Left lobe of liver (tissue), 2 donors: ENCODE measurements around the gene CSTF2. TPM values are rescaled to one million over a fixed set of nuclear protein-coding genes. Genes with fewer than 3 reads are reported as not detected.
"Not testable (repeated sequence)": the region's sequence is repeated elsewhere in the genome, so short reads cannot be mapped to it uniquely, and the experiment has no call there.

ENCODE experiments used
- ATAC-seq: fragments of 200-7000 bp; cut with Tn5 transposase; one replicate; pipeline ENCODE4 v1.9.1; 2020; ENCODE audit warnings: mild to moderate bottlenecking, moderate library complexity
- DNase-seq: peaks from one replicate; pipeline ENCODE4 v3.0.0-alpha.2; 2020; ENCODE audit warnings: low spot score
- total RNA-seq: library from RNA; stranded (reverse); gene quantifications from one replicate; pipeline ENCODE4 v1.2.1, GENCODE V29; 2021
- donor health status: DM: no; HTN: no; CAD: no; lungs with moderate emphysema.
- donor health status: DM: no; HTN: yes; CAD: no.

CSTF2 gene, protein sequence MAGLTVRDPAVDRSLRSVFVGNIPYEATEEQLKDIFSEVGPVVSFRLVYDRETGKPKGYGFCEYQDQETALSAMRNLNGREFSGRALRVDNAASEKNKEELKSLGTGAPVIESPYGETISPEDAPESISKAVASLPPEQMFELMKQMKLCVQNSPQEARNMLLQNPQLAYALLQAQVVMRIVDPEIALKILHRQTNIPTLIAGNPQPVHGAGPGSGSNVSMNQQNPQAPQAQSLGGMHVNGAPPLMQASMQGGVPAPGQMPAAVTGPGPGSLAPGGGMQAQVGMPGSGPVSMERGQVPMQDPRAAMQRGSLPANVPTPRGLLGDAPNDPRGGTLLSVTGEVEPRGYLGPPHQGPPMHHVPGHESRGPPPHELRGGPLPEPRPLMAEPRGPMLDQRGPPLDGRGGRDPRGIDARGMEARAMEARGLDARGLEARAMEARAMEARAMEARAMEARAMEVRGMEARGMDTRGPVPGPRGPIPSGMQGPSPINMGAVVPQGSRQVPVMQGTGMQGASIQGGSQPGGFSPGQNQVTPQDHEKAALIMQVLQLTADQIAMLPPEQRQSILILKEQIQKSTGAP
- 4.8 TPM for total RNA-seq

DNA sequence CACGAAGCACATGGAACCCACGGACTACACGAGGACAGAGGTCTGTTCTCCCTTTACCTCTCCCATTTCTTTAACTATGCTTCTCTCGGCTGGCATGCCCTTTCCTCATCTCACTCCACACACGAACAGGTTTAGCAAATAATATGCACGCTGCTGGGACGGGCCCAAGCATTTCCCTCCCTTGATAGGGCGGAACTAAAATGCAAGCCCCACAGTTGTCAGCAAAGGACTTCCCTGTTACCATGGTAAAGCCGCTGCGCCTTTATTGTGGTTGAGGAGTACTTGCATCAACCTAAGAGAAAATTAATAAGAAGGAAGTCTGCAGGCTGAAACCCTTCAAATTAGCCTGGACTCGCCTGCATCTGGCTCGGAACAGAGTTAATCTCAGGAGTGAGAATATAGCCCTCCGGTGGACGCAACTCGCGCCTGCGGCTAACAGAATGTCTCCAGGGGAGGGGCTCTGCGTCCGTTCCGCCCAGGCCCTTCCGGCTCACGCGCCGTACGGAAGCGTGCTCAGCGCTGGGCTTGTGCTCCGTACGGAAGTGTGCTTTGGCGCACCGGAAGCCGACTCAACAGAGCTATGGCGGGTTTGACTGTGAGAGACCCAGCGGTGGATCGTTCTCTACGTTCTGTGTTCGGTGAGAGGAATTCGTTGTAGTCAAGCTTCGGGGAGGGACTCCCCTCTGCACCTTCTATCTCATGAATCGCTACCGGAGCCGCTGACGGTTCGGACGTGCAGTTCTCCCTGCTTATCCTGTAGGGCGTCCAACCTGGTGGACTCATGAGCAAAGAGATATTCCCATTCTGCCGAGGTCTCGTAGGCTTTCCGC lies at the start of gene CSTF2:
TSS of gene CSTF2 (plus strand) at position 555 of the 830 bp plus-strand sequence. CDS start at position 581, 26 bp downstream.
- peak; percentile 77 for DNase-seq

DNA sequence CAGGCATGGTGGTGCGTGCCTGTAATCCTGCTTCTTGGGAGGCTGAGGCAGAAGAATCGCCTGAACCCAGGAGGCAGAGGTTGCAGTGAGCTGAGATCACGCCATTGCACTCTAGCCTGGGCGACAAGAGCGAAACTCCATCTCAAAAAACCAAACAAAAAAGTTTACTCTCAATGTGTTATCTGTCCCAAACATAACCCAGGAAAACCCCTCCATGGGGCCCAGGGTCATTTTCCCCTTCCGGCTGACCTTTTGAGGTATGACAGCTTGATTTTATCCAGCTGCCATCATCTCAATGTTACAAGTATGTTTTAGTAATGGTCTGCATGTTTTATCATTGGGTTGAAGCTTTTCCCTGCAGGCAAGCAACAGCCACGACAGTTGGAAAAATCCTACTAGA lies 23.8 kb upstream of the CSTF2 start:
- DNase-seq, ATAC-seq: not testable (repeated sequence)

More for the DNA sequence above, at the start of gene CSTF2:
- ATAC-seq, result peak; percentile 99

DNA sequence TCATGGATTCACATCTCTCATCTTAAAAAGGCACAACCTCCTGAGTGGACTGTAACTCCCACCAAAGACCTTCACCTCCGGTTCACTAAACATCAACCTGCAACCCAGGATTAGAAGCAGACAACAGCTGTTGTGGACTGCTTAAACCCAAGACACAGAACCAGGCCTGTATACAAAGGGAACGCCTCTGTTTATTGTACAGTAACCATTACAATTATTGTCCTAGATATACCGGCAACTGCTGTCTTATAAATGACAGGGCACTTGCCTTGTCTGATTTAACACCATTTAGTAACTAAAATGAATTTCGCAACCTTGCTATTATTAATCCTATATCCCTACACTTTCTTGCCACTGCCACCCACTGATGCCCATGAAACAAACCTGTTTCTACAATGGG lies 22.8 kb upstream of the CSTF2 start:
- ATAC-seq, result no peak
- DNase-seq, result no peak

DNA sequence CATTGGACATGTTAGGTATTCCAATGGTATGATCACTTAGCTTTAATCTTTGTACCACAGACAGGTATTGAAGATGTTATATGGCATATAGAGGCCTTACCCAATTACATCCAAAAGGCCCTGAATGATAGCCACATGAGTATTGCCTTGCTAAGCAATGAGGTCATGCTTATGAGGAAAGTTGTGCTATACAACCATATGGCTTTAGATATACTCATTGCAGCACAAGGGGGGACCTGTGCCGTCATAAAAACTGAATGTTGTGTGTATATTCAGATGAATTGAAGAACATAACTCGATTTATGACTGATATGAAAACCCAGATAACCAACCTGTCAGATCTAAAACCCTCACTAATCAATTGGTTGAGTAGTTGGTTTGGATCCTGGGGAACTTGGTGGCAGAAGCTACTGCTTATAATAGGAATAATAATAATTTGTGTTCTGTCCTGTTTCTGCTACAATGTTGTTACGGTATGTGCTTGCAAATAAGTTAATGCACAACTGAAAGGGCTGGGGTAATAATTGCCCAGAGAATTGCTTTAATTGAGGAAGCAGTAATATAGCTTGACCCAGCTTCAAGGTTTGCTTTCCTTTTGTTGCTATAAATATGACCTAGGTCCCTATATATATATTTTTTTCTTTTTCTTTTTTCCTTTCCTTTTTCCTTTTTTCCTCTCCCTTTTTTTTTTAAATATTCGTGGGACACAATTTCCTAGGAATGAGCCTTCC lies 21.5 kb upstream of the CSTF2 start:
- ATAC-seq, result no peak
- DNase-seq, result no peak

DNA sequence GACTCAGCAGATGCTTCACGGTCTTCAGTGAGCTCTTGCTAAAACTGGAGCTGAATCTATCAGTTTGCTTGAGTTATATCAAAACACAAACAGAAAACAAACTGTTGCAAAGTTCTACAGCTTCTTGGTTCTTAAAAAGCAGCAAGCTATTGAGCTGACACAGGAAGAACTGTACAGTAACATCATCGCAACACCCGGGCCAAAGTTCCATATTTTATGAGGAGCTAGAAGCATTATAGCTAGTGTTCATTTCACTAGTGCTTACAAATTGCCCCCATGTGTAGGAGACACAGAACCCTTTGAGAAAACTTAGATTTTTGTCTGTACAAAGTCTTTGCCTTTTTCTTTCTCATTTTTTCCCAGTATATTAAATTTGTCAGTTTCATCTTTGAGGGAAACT lies 17.3 kb upstream of the CSTF2 start:
- DNase-seq (no peak), ATAC-seq (no peak)

DNA sequence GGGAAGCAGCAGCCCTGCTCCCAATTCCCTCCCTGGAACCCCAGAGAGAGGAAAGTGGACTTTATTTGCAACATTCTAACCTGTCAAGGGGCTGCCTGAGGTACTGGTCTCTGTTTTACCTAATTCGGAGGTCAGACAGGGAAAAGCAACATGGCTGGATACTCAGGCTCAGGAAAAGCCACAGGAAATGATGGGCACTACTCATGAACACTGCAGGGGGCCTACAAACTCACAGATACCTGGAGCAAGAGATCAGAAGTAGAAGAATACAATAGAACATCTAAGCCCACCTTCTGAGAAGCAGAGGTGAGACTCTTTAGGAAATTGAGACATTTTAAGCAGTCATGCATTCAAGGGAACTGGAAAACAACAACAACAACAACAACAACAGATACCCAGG lies 15.4 kb upstream of the CSTF2 start:
- ATAC-seq, result no peak
- DNase-seq, result no peak

DNA sequence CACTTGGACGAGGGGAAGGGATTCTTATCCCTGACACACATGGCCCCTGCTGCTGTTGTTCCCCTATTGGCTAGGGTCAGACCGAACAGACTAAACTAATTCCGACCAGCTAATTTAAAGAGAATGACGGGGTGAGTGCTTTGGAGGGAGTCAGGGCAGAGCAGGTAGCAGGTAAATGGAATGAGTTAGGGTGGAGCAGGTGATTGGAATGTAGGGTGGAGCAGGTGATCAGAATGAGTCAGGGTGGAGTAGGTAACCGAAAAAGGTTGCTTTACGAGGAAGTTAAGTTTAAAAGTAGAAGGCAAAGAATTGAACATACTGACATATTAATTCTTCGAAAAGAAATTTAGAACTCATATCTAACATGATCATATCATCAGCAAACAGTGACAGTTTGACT lies 11.9 kb upstream of the CSTF2 start:
- not testable (repeated sequence) for ATAC-seq, DNase-seq

DNA sequence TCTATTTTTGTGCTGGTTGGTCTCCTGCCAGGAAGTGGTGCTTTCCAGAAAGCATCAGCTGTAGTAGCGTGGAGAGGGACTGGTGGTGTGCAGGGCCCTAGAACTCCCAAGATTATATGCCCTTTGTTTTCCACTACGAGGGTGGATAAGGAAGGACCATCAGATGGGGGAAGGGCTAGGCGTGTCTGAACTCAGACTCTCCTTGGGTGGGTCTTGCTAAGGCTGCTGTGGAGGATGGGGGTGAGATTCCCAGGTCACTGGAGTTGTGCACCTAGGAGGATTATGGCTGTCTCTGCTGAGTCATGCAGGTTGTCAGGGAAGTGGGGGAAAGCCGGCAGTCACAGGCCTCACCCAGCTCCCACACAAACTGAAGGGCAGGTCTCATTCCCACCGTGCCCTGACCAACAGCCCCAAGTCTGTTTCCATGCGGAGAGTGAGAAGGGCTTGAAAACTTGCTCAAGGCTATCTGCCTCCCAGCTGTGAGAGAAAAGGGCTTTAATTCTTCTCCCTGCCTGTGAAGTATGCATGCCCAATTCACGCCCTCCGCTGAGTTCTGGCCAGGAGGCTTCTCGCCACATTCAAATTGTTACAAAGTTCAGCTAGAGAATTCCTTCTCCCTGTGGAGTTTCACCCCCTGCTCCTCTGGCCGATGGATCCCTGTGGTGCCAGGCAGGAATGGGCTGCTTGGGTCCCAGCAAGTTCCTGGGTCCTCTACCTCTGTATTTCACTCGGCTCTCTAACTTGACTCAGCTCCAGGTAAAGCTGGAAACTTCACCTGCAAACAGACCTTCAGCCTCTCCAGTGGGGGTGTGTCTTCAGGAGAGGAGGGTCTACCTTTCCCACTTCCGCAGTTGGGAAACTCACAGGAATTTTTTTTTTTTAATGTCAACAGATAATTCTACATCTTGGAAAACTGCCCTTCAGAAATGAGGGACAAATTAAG lies 7.7 kb upstream of the CSTF2 start:
- ATAC-seq (no peak), DNase-seq (no peak)

DNA sequence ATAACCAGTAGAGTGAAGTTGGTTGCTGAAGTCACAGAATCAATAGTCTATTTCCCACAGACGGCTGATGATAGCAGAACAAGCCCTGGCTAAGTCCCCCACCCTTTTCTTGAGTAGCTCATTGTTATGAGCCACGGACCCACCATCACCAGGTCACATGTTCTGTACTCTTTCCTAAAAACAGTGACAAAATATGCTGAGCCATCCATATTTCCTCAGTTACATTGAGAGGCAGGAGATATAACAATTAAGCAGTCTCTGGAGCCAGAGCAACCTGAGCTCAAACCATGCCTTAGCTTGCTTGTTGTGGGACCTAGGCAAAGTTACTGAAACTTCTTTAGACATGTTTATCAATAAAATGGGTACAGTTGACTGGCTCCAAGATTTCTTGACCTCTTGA lies 2.9 kb upstream of the CSTF2 start:
- DNase-seq (no peak), ATAC-seq (no peak)

DNA sequence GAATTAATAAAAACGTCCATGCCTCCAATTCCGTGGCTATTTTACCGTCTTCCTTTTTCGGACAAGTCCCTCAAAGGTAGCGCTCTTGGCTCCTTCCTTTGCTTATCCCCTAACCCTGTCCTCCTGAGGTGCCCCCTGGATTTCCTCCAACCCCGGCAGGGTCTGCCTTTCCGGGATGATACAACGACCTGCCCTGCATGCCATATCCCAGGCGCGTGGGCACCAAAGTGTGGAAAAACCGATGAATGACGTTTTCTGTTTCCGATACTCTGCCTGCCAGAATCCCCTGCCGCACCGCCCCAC lies 706 bp upstream of the CSTF2 start:
- ATAC-seq (no peak), DNase-seq (peak; percentile 39)

DNA sequence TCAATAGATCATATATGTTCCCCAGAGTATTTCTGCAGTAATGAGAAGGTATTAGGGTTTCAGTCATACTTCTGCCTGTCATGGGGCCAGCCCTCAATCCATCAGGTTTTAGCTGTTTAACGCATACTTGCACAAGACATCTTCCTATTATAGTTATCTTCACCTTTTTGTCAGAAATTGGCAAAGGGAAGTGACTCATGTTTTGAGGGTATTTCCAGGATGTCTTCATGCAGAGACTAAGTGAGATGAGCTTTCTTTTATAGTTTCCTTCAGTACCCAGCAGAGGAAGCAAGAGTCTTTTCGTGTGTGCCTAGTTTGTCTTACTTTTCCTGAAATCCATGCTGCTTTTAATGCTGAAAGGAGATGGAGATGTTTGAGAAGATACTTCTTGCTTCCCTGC lies 9.5 kb downstream of the CSTF2 start:
- DNase-seq (no peak), ATAC-seq (no peak)

DNA sequence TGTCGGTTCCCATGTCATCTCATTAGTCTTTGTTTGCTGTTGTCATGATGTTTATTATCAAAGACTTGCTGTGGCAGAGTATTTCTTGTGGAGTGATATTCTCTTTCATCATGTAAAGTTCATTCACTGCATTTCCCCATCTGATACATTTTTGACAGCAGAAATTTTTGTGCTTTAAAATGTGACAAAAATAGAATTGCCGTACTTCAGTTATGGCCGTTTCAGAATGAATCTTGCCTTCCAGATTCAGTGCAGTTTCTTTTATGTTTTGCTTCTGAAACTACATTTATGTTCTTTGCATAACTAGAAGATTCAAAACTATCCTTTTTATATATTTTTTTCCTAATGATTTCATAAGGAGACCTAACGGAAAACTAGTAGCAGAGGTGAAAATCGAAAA lies 10.0 kb downstream of the CSTF2 start:
- ATAC-seq (no peak), DNase-seq (no peak)

DNA sequence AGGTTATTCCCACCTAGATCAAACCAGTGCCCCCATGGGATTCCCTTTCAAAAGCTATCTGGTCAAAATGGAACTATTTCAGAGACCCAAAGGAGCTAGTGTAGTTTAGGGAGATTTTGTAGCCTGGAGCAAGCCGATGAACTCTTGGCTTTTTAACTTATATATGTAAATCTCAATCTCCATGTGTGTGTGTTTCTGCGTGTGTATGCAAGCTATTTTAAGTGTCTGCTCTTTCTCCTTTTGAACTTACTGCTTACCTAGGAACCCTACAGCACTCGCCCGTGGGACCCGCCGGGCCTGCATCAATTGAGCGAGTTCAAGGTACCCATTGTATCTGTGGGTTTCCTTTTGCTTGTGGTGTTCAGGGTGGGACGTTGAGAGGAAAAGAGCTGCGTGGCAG lies 10.4 kb downstream of the CSTF2 start:
- DNase-seq, result no peak
- no peak for ATAC-seq

DNA sequence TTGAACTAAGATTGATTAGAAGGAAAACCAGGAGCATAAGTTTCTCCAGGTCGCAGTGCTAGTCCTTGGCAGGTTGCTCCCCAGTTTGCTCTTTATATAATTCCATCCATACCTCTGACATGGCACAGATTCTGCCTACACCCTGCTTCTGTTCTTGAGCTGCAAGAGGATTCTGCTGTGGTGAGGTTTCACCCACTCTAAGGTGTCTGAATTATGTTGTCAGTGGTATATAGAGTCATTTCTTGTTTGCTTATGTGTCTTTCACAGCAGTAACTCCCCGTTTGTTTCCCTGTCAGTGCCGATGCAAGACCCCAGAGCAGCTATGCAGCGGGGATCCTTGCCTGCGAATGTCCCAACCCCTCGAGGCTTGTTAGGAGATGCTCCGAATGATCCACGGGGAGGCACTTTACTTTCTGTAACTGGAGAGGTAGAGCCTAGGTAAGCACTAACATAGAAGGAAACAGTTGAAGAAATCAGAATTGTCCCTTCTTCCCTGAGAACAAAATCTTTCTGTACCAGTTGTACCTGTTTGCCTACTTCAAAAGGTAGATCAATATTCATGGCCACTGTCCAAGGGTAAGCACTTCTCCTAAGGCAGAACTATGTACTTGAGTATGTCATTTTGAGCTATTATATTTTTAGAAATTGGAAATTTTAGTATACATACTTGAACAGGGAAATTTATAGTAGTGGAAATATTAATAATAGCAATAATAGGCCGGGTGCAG lies 11.2 kb downstream of the CSTF2 start:
- no peak for ATAC-seq
- no peak for DNase-seq

DNA sequence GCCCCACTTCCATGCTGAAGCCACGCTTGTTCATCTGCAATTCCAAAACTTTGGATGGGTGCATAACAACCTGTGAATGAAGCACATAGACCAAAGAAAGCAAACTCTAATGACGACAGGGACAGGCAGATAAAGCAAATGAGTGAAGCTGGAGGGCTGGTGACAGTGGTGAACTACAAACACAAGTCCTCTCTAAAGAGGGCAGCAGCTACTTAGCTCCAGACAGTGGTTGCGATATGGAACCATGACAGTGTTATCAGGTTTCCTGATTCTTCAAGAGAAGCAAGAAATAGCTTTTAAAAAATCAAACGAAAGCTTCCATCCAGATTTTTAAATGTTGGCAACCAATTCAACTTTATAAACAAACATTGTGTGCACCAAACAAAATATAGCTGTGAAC lies 30.1 kb downstream of the CSTF2 start:
- no peak for DNase-seq

DNA sequence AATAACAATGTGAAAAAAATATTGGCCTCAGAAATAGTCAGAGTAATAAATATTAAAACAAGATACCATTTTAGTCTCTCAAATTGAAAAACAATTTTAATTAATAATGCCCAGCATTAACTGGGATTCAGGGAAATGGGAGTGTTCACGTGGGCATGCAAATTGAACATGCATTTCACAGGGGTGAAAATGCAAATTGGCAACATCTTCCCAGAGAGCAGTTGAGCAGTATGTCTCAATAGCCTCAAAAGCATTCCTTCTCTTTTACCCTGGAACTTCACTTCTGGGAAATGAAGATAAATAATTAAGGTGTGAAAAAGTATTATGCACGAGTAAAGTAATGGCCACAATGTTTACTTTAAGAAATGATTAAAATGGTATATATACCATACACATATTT lies 32.6 kb downstream of the CSTF2 start:
- ATAC-seq (no peak), DNase-seq (no peak)

More for the DNA sequence above, 30.1 kb downstream of the CSTF2 start:
- ATAC-seq, result no peak

DNA sequence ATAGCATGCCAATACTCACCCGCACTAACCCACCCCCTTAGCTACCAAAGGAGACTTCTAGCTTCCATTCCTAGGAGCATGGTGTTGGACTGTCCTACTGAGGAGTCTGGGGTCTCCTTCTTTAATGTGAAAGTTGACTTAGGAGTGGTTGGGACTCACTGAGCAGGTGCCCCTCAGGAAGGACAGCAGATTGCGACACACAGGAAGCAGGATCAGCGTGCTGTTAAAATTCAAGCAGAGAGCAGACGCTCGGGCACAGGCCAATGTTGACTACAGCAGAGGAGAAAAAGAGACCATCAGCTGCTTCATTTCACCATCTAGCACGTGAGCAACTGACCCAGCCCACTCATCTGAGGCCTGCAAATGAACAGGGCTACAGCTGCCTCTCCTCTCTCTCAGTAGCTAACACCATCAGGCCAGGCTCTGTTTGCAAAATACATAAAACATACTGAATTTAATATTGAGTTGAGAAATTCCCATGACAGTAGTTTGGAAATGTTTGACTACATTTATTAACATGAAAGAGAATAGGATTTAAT lies 43.2 kb downstream of the CSTF2 start:
- no peak for DNase-seq

DNA sequence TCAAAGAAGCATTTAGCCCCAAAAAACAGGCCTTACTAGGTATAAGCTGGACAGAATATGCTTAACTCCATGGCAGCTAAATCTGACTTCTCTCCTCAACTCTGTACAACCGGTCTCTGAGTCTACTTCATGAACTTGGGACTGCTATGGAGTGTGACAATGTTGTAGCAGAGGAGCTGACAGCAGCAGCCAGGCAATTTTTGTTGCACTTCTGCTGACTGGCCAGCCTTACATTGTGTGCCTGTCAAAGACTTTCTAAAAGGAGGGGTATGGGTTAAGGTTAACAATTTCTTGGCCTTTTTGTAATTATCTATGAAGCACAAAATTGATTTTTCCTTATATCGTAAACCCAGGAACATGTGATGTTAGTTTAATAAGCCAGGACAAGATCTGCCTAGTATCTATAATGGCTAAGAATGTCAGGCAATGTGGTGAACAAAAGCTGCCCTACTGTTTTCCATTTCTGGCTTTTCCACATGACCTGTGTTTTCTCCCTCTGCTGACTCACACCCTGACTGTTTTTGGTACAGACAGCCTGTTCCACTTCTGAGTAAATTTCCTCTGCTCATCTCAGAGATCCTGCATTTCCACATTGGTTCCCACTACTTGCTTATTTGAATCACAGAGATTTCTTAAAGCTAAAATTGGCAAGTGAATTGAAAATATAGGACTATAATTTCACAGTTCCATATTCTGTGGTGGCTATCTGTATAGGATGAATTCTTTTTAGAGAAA lies 44.6 kb downstream of the CSTF2 start:
- no peak for ATAC-seq

More for the DNA sequence above, 43.2 kb downstream of the CSTF2 start:
- ATAC-seq, result no peak

More for the DNA sequence above, 44.6 kb downstream of the CSTF2 start:
- DNase-seq, result no peak
